Activated CD8-positive, alpha-beta memory T cell treated with anti-CD3 and anti-CD28 coated beads, Interleukin-2, amount 50 U/mL, for 48 hours (primary cell): ENCODE results near the gene WDSUB1.

Experiments used
- DNase-seq: peaks from one replicate; pipeline ENCODE4 v3.0.0-alpha.2; 2020

Gene WDSUB1

GRCh38 chr2:159192371-159192918 is 94.1 kb downstream of the WDSUB1 start:
- no peak for DNase-seq

- no peak for DNase-seq
Measured at GRCh38 chr2:159188449-159188848, 98.1 kb downstream of the WDSUB1 start.

- no peak for DNase-seq
Measured at GRCh38 chr2:159187106-159187505, 99.4 kb downstream of the WDSUB1 start.

DNA sequence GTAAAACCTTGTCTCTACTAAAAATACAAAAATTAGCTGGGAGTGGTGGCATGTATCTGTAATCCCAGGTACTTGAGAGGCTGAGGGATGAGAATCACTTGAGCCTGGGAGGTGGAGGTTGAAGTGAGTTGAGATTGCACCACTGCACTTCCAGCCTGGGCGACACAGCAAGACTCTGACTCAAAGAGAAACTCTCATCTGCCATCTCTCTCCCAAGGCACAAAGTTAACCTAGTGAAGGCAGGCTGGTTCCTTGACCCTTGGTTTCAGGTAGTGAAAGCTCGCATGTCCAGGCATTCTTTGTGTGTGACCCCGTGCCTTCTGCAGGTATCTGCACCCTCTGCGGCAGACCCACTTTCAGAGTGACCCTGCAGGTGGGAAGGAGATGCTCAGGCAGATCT is 100.0 kb downstream of the WDSUB1 start:
- DNase-seq = no peak
